Subcutaneous abdominal adipose tissue (tissue), 5 donors: ENCODE measurements around the gene TRIM26.
"Not testable (repeated sequence)": the region's sequence is repeated elsewhere in the genome, so short reads cannot be mapped to it uniquely, and the experiment has no call there.

Experiments
- H3K27ac ChIP-seq: one replicate; pipeline ENCODE4 v1.7.0; 2013; ENCODE audit warnings: low read depth, mild to moderate bottlenecking, inconsistent platforms, low read length, moderate library complexity
- H3K27me3 ChIP-seq, 5 donors: one replicate each; pipeline ENCODE4 v1.7.0; 2013; ENCODE audit warnings: low read length in 5 of 5, inconsistent platforms in 1 of 5; ENCODE audit not compliant: control insufficient read depth in 5 of 5, insufficient read depth in 4 of 5
- H3K36me3 ChIP-seq, 5 donors: one replicate each; pipeline ENCODE4 v1.7.0; 2013; ENCODE audit warnings: low read length in 5 of 5; ENCODE audit not compliant: control insufficient read depth in 5 of 5, insufficient read depth in 5 of 5
- H3K4me1 ChIP-seq, 5 donors: one replicate each; pipeline ENCODE4 v1.7.0; 2013; ENCODE audit warnings: low read length in 5 of 5, mild to moderate bottlenecking in 3 of 5, moderate library complexity in 1 of 5; ENCODE audit not compliant: control insufficient read depth in 5 of 5, insufficient read depth in 5 of 5
- H3K4me3 ChIP-seq, 5 donors: one replicate each; pipeline ENCODE4 v1.7.0; 2013; ENCODE audit warnings: low read length in 5 of 5, low read depth in 1 of 5
- H3K9ac ChIP-seq, 5 donors: one replicate each; pipeline ENCODE4 v1.7.0; 2013; ENCODE audit warnings: low read length in 5 of 5, mild to moderate bottlenecking in 4 of 5, moderate library complexity in 3 of 5
- H3K9me3 ChIP-seq, 5 donors: one replicate each; pipeline ENCODE4 v1.7.0; 2013; ENCODE audit warnings: low read length in 5 of 5; ENCODE audit not compliant: control insufficient read depth in 5 of 5
- donor health status: healthy.
- donor health status: healthy.
- donor health status: healthy.
- donor health status: healthy.
- donor health status: healthy.

The TRIM26 gene

DNA sequence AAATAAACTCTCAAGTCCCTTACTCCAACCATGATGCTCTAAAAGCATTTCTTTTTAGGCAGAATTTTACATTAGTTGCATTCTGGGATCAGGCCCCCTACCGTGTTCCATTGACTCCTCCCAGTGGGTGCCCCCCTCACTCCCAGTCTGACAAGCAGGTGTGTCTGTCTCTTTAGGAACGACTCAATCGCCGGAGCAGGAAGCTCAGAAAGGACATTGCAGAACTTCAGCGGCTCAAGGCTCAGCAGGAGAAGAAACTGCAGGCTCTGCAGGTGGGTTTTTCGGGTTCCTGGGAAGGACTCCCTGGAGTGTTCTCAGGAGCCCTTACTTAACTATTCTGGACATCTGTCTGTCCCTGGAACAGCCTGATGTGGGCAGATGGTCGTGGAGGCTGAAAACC lies 67.4 kb downstream of the TRIM26 start:
- no peaks in the 10 kb centered on the region for H3K4me1 ChIP-seq
- H3K27ac ChIP-seq: no peak overlapping the region
- no peak overlapping the region for H3K4me3 ChIP-seq
- H3K27me3 ChIP-seq: peaks cover 3 to 22% (median 13%) of the 10 kb centered on the region in 5 donors
- H3K9ac ChIP-seq: no peak overlapping the region
- no peaks in the 10 kb centered on the region for H3K36me3 ChIP-seq
- no peaks in the 10 kb centered on the region for H3K9me3 ChIP-seq

DNA sequence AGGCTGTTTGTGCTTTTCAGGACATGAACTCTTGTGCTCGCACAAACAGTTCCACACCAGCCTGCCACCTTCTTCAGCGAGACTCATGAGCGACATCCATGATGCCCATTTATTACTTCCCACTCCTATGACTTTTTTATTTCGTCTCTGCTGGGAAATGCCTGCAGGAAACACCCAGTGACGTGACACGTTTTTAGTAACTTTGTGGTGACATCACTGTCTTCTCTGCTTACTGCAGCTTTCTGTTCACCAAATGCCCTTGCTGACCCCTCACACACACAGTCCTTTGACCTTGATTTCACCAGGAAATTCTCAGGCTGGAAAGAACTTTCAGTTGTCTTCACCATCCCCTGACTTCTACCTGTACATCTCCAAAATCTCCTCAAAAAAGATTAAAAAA lies 68.4 kb downstream of the TRIM26 start:
- H3K4me1 ChIP-seq: no peaks in the 10 kb centered on the region
- no peak overlapping the region for H3K27ac ChIP-seq
- no peaks in the 10 kb centered on the region for H3K36me3 ChIP-seq
- peaks cover 3 to 22% (median 13%) of the 10 kb centered on the region in 5 donors for H3K27me3 ChIP-seq
- H3K9ac ChIP-seq: no peak overlapping the region
- H3K9me3 ChIP-seq: no peaks in the 10 kb centered on the region
- H3K4me3 ChIP-seq: no peak overlapping the region

DNA sequence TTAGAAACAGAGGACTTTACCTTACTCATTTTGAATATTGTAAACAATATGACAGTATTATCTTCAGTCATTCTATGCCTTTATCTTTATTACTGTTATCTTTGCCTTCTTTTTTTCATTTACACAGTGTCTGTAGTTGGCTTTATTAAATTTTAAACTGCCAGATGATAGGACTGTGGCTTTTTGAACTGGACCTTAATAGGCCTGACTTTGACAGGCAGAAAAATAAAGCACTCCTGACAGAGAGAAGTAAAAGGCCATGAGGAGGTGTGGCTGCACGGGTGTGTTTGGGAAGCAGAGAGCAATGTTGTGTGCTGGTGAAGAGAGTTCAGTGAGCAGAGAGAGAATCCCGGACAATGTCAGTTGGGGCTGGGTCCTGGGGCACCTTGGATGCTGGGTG lies 69.4 kb downstream of the TRIM26 start:
- Histone ChIP-seq H3K9me3 (no peaks in the 10 kb centered on the region), H3K4me3 (no peak overlapping the region), H3K27ac (no peak overlapping the region), H3K9ac (no peak overlapping the region), H3K27me3 (peaks cover 3 to 22% (median 13%) of the 10 kb centered on the region in 5 donors), H3K4me1 (no peaks in the 10 kb centered on the region), H3K36me3 (no peaks in the 10 kb centered on the region)

DNA sequence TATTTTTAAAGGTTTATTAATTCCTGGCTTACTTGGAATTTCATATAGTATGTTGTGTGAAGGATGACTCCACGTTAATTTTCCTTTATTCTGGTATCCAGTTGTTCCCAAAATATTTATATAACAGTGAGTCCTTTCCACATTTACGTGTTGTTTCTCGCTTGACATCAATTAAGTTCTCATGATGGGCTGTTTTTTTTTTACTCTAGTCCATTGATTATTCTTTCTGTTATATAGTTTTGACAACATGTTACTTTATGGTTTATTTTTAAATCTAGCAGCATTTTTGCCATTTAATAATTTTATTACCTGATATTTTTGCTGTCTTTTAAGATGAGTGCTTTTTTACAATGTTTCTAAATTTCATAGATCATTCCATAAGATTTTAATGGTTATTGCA lies 70.5 kb downstream of the TRIM26 start:
- peaks cover 3 to 20% (median 10%) of the 10 kb centered on the region in 5 donors for H3K27me3 ChIP-seq

DNA sequence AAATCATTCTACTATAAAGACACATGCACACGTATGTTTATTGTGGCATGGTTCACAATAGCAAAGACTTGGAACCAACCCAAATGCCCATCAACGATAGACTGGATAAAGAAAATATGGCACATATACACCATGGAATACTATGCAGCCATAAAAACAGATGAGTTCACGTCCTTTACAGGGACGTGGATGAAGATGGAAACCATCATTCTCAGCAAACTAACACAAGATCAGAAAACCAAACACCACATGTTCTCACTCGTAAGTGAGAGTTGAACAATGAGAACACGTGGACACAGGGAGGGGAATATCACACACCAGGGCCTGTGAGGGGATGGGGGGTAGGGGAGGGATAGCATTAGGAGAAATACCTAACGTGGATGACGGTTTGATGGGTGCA lies 73.0 kb downstream of the TRIM26 start:
- H3K9ac ChIP-seq, H3K9me3 ChIP-seq, H3K27ac ChIP-seq, H3K36me3 ChIP-seq, H3K4me1 ChIP-seq, H3K4me3 ChIP-seq: not testable (repeated sequence)
- peaks cover under 1 to 12% (median 6%) of the 10 kb centered on the region in 5 donors for H3K27me3 ChIP-seq

More for the DNA sequence above, 70.5 kb downstream of the TRIM26 start:
- H3K4me3 ChIP-seq: no peak overlapping the region
- no peaks in the 10 kb centered on the region for H3K4me1 ChIP-seq
- H3K9ac ChIP-seq: no peak overlapping the region
- H3K9me3 ChIP-seq: no peaks in the 10 kb centered on the region
- H3K36me3 ChIP-seq: no peaks in the 10 kb centered on the region
- H3K27ac ChIP-seq: no peak overlapping the region

DNA sequence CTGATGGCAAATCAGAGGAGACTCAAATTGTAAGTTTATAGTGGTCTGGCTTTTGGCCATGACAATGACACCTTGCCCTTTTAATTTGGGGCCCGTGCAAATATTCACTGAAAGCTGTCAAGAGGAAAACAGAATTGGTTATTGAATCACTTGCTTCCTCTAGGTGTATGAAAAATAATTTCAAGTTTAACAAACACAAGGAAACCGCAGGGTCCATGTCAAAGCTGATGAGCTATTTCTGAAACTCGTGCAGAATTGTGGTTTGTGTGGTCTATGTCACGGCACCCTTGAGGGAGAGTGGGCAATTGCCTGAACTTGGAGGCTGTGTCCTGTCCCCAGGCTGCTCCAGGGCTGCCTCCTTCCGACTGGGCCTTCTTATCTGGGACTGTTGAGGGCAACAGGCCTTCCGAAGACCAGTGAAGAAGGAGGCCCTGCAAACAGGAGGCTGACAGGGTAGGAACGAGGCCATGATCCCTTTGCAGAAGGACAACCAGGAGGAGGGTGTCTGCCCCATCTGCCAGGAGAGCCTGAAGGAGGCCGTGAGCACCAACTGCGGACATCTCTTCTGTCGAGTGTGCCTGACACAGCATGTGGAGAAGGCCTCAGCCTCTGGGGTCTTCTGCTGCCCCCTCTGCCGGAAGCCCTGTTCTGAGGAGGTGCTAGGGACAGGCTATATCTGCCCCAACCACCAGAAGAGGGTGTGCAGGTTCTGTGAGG lies 76.5 kb downstream of the TRIM26 start:
- Histone ChIP-seq H3K9me3 (no peaks in the 10 kb centered on the region), H3K36me3 (no peaks in the 10 kb centered on the region), H3K4me1 (no peaks in the 10 kb centered on the region), H3K27ac (no peak overlapping the region), H3K4me3 (no peak overlapping the region), H3K9ac (no peak overlapping the region), H3K27me3 (peaks cover 0 to 22% (median 7%) of the 10 kb centered on the region in 5 donors)

DNA sequence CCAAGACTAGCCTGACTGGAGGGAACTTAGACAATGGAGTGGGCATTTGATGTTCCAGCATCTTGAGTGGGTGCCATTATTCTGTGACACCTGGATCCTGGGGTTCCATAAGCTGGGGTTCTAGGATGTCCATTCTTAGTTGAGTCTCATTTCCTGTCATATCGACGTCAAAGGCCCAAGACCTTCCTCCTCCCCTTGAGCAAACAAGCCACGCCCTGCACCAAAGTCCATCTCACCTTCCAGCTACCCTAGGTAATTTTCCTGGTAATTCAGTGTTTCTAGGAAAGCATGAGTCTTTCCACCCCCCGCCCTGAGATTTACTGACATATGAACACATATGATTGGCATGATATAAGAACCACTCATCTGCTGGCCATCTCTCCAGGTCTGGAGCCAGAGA lies 77.4 kb downstream of the TRIM26 start, which contains the start of gene TRIM40:
Gene TRIM40 (plus strand): TSS at position 384 of the 400 bp plus-strand sequence. CDS start 897 bp downstream, outside the sequence.
- Histone ChIP-seq H3K9ac (no peak within 1 kb of the TSS), H3K4me1 (peaks cover 0 to 5% (median 2%) of the 10 kb centered on the region in 5 donors), H3K9me3 (no peaks in the 10 kb centered on the region), H3K36me3 (no peaks in the 10 kb centered on the region), H3K27me3 (peaks cover 0 to 30% (median 10%) of the 10 kb centered on the region in 5 donors), H3K27ac (no peak within 1 kb of the TSS), H3K4me3 (no peak within 1 kb of the TSS)

DNA sequence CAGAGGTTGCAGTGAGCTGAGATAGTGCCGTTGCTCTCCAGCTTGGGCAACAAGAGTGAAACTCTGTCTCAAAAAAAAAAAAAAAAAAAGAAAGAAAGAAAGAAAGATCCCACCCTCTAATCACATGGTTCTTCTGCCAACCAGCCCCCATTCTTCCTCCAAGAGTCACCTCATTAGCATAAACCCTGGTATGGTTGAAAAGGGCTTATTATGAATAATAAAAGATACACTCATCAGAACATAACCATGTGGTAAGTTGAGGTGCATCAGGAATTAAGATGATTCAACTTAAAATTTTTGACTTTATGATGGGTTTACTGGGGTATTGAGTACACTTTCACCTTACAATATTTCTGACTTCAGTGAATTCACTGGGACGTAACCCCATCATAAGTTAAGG lies 78.1 kb downstream of the TRIM26 start:
- H3K9me3 ChIP-seq: no peaks in the 10 kb centered on the region
- peaks cover 5 to 35% (median 16%) of the 10 kb centered on the region in 5 donors for H3K27me3 ChIP-seq
- H3K9ac ChIP-seq: no peak overlapping the region
- H3K27ac ChIP-seq: no peak overlapping the region
- H3K36me3 ChIP-seq: no peaks in the 10 kb centered on the region
- peaks cover 0 to 6% (median 3%) of the 10 kb centered on the region in 5 donors for H3K4me1 ChIP-seq
- no peak overlapping the region for H3K4me3 ChIP-seq
